HG03571 (cell line): ENCODE results near the gene HTRA1.

Experiments
- ATAC-seq: cut with Tn5 transposase; IDR thresholded peaks from one replicate; pipeline ENCODE4 v1.9.1; 2021; ENCODE audit not compliant: unreplicated experiment

Gene HTRA1

GRCh38 chr10:122514045-122514840 is 52.9 kb downstream of the HTRA1 start:
- ATAC-seq = no peak

GRCh38 chr10:122515022-122515424 is 53.7 kb downstream of the HTRA1 start:
- ATAC-seq = no peak

GRCh38 chr10:122515588-122516231 is 54.4 kb downstream of the HTRA1 start:
- no peak for ATAC-seq

- no peak for ATAC-seq
These were observed 55.4 kb downstream of the HTRA1 start for GRCh38 chr10:122516734-122517133.

GRCh38 chr10:122519144-122519543 is 57.8 kb downstream of the HTRA1 start:
- no peak for ATAC-seq

GRCh38 chr10:122519873-122520272 is 58.5 kb downstream of the HTRA1 start:
- ATAC-seq = no peak

- ATAC-seq = no peak
These were observed 59.7 kb downstream of the HTRA1 start for GRCh38 chr10:122521011-122521410.

GRCh38 chr10:122524811-122525210 is 63.5 kb downstream of the HTRA1 start:
- ATAC-seq = no peak

GRCh38 chr10:122525788-122526187 is 64.4 kb downstream of the HTRA1 start:
- ATAC-seq = no peak

GRCh38 chr10:122526892-122527291 is 65.5 kb downstream of the HTRA1 start:
- ATAC-seq = no peak

- ATAC-seq = no peak
These were observed 68.8 kb downstream of the HTRA1 start for GRCh38 chr10:122530177-122530576.

- no peak for ATAC-seq
These were observed 69.9 kb downstream of the HTRA1 start for GRCh38 chr10:122531261-122531660.

- no peak for ATAC-seq
These were observed 70.6 kb downstream of the HTRA1 start for GRCh38 chr10:122531939-122532338.

GRCh38 chr10:122532601-122533296 is 71.4 kb downstream of the HTRA1 start:
- ATAC-seq = no peak

GRCh38 chr10:122537545-122537944 is 76.2 kb downstream of the HTRA1 start:
- no peak for ATAC-seq

- no peak for ATAC-seq
These were observed 80.2 kb downstream of the HTRA1 start for GRCh38 chr10:122541541-122542002.

GRCh38 chr10:122543676-122544445 is 82.5 kb downstream of the HTRA1 start:
- ATAC-seq = no peak

GRCh38 chr10:122544493-122544892 is 83.1 kb downstream of the HTRA1 start:
- ATAC-seq = no peak

GRCh38 chr10:122546242-122546641 is 84.9 kb downstream of the HTRA1 start:
- ATAC-seq = no peak

- no peak for ATAC-seq
These were observed 87.2 kb downstream of the HTRA1 start for GRCh38 chr10:122548407-122549085.
